ENCODE data around the gene PHF2. TPM values are rescaled to one million over a fixed set of nuclear protein-coding genes. Genes with fewer than 3 reads are reported as not detected.

Gene PHF2
- total RNA-seq, 2 donors from 2014 or later = 22.7 to 23.4 TPM

GRCh38 chr9:93637886-93638285, 61.5 kb downstream of the PHF2 start:
- TF ChIP-seq CTCF (IDR thresholded peaks at IDR 0.05) = no peak
- DNase-seq = no peak
- H3K4me3 ChIP-seq = no peak overlapping the region
- H3K36me3 ChIP-seq = no peaks in the 10 kb centered on the region
- intact Hi-C loops (cut with DNase I) = no loop called here
- H3K9ac ChIP-seq (ENCODE audit: low read depth in 2 of 2, low read length in 2 of 2) = no peak overlapping the region
- H3K27ac ChIP-seq = no peak overlapping the region
- H3K9me3 ChIP-seq = no peaks in the 10 kb centered on the region
- H3K27me3 ChIP-seq = no peaks in the 10 kb centered on the region
- no peaks in the 10 kb centered on the region for H3K4me1 ChIP-seq

GRCh38 chr9:93640027-93640426, 63.6 kb downstream of the PHF2 start:
- no peak overlapping the region for H3K4me3 ChIP-seq
- H3K9ac ChIP-seq (ENCODE audit: low read depth in 2 of 2, low read length in 2 of 2) = no peak overlapping the region
- H3K9me3 ChIP-seq = no peaks in the 10 kb centered on the region
- no peak for DNase-seq
- TF ChIP-seq CTCF (IDR thresholded peaks at IDR 0.05) = no peak
- H3K27me3 ChIP-seq = no peaks in the 10 kb centered on the region
- no peak overlapping the region for H3K27ac ChIP-seq
- intact Hi-C loops (cut with DNase I) = no loop called here
- H3K36me3 ChIP-seq = no peaks in the 10 kb centered on the region
- no peaks in the 10 kb centered on the region for H3K4me1 ChIP-seq

GRCh38 chr9:93642961-93643360, 66.6 kb downstream of the PHF2 start:
- intact Hi-C loops (cut with DNase I) = no loop called here

GRCh38 chr9:93644397-93645088, 68.2 kb downstream of the PHF2 start:
- TF ChIP-seq CTCF (IDR thresholded peaks at IDR 0.05) = no peak
- Histone ChIP-seq H3K27me3 (no peaks in the 10 kb centered on the region), H3K4me1 (no peaks in the 10 kb centered on the region), H3K27ac (no peak overlapping the region), H3K36me3 (peaks cover 16% of the 10 kb centered on the region), H3K4me3 (no peak overlapping the region), H3K9me3 (no peaks in the 10 kb centered on the region), H3K9ac (ENCODE audit: low read depth in 2 of 2, low read length in 2 of 2) (peak overlapping the region in 1 of 2 donors; percentile 5)
- DNase-seq = no peak
- intact Hi-C loops (cut with DNase I) = no loop called here

More at GRCh38 chr9:93642961-93643360, 66.6 kb downstream of the PHF2 start:
- H3K36me3 ChIP-seq = peaks cover 11% of the 10 kb centered on the region
- H3K27ac ChIP-seq = no peak overlapping the region
- H3K9ac ChIP-seq (ENCODE audit: low read depth in 2 of 2, low read length in 2 of 2) = no peak overlapping the region
- no peaks in the 10 kb centered on the region for H3K4me1 ChIP-seq
- no peak overlapping the region for H3K4me3 ChIP-seq
- no peak for TF ChIP-seq CTCF (IDR thresholded peaks at IDR 0.05)
- DNase-seq = no peak
- no peaks in the 10 kb centered on the region for H3K9me3 ChIP-seq
- H3K27me3 ChIP-seq = no peaks in the 10 kb centered on the region

- intact Hi-C loops (cut with DNase I) = no loop called here
- Histone ChIP-seq H3K4me1 (no peaks in the 10 kb centered on the region), H3K4me3 (no peak overlapping the region), H3K9me3 (no peaks in the 10 kb centered on the region), H3K27ac (no peak overlapping the region), H3K9ac (ENCODE audit: low read depth in 2 of 2, low read length in 2 of 2) (no peak overlapping the region), H3K36me3 (peaks cover 24% of the 10 kb centered on the region), H3K27me3 (no peaks in the 10 kb centered on the region)
- no peak for TF ChIP-seq CTCF (IDR thresholded peaks at IDR 0.05)
- DNase-seq = no peak
These were observed 68.9 kb downstream of the PHF2 start for GRCh38 chr9:93645149-93645889.

Measured in colonic mucosa (tissue), 4 donors.